AG09309 (cell line): ENCODE measurements around the gene C17orf75.

Source experiments
- DNase-seq: peaks from one replicate; pipeline ENCODE4 v3.0.0-alpha.2; 2010; ENCODE audit warnings: low read depth
- H3K4me3 ChIP-seq: 2 replicates; pipeline ENCODE4 v1.5.1; 2011; ENCODE audit warnings: mild to moderate bottlenecking, low read depth, low read length, moderate library complexity; ENCODE audit not compliant: control insufficient read depth
- TF ChIP-seq, protein P1 (sequence below): IDR thresholded peaks from 2 replicates; pipeline ENCODE4 v1.5.1; 2011; ENCODE audit warnings: mild to moderate bottlenecking, low read depth, low read length, inconsistent platforms; ENCODE audit not compliant: insufficient read depth, control insufficient read depth; ENCODE audit errors: missing control alignments

C17orf75 gene

GRCh38 chr17:32286518-32286900 lies 55.5 kb downstream of the C17orf75 start:
- TF ChIP-seq, protein P1, sequence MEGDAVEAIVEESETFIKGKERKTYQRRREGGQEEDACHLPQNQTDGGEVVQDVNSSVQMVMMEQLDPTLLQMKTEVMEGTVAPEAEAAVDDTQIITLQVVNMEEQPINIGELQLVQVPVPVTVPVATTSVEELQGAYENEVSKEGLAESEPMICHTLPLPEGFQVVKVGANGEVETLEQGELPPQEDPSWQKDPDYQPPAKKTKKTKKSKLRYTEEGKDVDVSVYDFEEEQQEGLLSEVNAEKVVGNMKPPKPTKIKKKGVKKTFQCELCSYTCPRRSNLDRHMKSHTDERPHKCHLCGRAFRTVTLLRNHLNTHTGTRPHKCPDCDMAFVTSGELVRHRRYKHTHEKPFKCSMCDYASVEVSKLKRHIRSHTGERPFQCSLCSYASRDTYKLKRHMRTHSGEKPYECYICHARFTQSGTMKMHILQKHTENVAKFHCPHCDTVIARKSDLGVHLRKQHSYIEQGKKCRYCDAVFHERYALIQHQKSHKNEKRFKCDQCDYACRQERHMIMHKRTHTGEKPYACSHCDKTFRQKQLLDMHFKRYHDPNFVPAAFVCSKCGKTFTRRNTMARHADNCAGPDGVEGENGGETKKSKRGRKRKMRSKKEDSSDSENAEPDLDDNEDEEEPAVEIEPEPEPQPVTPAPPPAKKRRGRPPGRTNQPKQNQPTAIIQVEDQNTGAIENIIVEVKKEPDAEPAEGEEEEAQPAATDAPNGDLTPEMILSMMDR, result no peak
- DNase-seq, result no peak

GRCh38 chr17:32285746-32286517 lies 56.0 kb downstream of the C17orf75 start:
- H3K4me3 ChIP-seq, result no peak overlapping the region
- TF ChIP-seq, protein P1, result no peak
- no peak for DNase-seq

More at GRCh38 chr17:32286518-32286900, 55.5 kb downstream of the C17orf75 start:
- H3K4me3 ChIP-seq, result no peak overlapping the region

DNA sequence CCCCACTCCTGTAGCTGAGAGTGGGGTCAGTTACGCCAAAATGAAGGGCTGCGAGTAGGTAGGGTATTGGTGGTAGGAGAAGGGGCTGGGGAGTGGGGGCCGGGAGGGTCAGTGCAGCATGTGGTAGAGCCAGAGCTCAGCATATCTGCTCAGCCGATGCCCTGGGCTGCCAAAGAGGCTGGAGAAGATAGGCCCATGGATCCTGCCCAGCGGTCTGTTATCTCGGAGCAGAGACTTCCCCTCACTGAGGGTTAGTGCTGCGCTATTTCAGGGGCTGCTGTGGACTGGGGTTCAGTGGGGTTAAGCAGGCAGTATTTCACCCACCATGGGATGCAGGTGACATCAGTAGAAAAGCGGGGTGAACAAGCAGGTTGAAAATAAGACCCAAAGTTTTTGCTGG lies 56.7 kb downstream of the C17orf75 start:
- DNase-seq, result no peak
- no peak overlapping the region for H3K4me3 ChIP-seq
- TF ChIP-seq, protein P1, result no peak

GRCh38 chr17:32283745-32284201 lies 58.2 kb downstream of the C17orf75 start:
- no peak for DNase-seq
- TF ChIP-seq, protein P1, result no peak
- H3K4me3 ChIP-seq, result no peak overlapping the region

- DNase-seq, result no peak
- H3K4me3 ChIP-seq, result no peak overlapping the region
- TF ChIP-seq, protein P1, result no peak
Observed at GRCh38 chr17:32281011-32281451, 60.9 kb downstream of the C17orf75 start.

DNA sequence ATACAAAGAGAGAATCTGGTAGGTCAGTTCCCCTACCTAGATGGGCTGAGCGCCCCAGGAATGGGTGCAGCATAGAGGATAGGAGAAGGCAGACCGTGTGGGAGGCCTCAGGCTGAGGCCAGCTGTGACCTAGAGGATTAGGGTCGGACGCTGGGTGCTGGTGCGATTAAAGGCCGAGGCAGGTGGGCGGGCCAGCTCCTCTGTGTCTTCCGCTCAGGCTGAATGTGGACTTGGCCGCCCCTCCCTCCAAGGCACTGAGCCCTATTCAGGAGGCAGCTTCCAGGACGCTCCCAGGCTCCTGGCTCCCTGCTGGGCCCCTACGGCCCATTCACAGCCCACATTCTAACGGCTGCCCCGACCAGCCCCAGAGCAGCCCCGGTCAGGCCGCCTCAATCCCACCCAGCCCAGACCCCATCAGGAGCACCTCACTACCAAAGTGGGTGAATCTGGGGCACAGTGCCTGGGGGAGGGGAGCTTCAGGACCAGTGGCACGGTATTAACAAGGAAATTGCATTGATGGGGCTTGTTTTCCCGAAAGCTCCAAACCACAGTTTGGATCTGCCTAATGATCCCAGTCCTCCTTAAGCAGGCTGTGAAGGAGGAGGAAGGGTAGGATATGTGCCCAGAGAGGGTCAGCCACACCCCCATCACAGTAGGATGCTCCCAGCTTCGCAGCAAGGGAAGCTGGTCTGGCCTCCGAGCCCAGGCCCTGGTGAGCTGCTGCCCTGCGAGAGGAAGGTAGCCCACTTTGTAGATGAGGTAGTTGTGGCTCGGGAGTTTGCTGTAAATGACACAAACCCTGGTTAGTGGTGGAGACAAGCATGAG lies 61.9 kb downstream of the C17orf75 start:
- TF ChIP-seq, protein P1, result no peak
- DNase-seq, result no peak
- H3K4me3 ChIP-seq, result no peak overlapping the region
